Endothelial cell of umbilical vein (primary cell): ENCODE results near the gene ATOSA. TPM values are rescaled to one million over a fixed set of nuclear protein-coding genes. Genes with fewer than 3 reads are reported as not detected.

Source experiments
- BruUV-seq: library from RNA; stranded (reverse); fragments of 400-500 nt; replicated peaks from 2 replicates; lab custom pipeline; 2021; lab: Mats Ljungman, UMichigan
- CTCF ChIA-PET: fragments of 300-600, 350-600 bp; sonication (Branson Sonifier 250); formaldehyde crosslinking; loops from one replicate; lab custom pipeline; 2021; ENCODE audit warnings: antibody characterized with exemption, inconsistent platforms; lab: Charles Lee
- POLR2A ChIA-PET: fragments of 300-600, 350-600 bp; sonication (Branson Sonifier 250); formaldehyde crosslinking; loops from one replicate; lab custom pipeline; 2021; ENCODE audit warnings: antibody characterized with exemption, inconsistent platforms; lab: Charles Lee
- DNase-seq: peaks from one replicate; pipeline ENCODE4 v3.0.0-alpha.2; 2011; ENCODE audit warnings: low read depth, low spot score
- FAIRE-seq: peaks from 2 replicates; lab custom pipeline; 2011; peaks lifted over from hg19 to GRCh38; lab: Jason Lieb, UNC
- H2AFZ ChIP-seq: 2 replicates; pipeline ENCODE4 v1.6.0; 2012; ENCODE audit warnings: low read depth, low read length, control low read depth, inconsistent platforms
- H3K27ac ChIP-seq: 2 replicates; pipeline ENCODE4 v1.5.1; 2011; ENCODE audit warnings: low read depth, mild to moderate bottlenecking, control low read depth, low read length, moderate library complexity; ENCODE audit not compliant: insufficient read depth
- H3K27me3 ChIP-seq, 2 experiments: 2 replicates each; pipeline versions ENCODE4 v1.6.0 to v1.6.1; 2011; ENCODE audit warnings: low read length in 2 of 2, mixed read lengths in 1 of 2; ENCODE audit not compliant: control insufficient read depth in 2 of 2, insufficient read depth in 2 of 2
- H3K36me3 ChIP-seq, 2 experiments: 2 replicates in 1 of 2; 3 replicates in 1 of 2; pipeline ENCODE4 v1.5.1; 2011; ENCODE audit warnings: low read length in 2 of 2, mild to moderate bottlenecking in 1 of 2, moderate library complexity in 1 of 2; ENCODE audit not compliant: control insufficient read depth in 2 of 2, insufficient read depth in 2 of 2; ENCODE audit errors: extremely low read depth in 1 of 2
- H3K4me1 ChIP-seq: 3 replicates; pipeline ENCODE4 v1.5.1; 2011; ENCODE audit warnings: mild to moderate bottlenecking, low read length; ENCODE audit not compliant: control insufficient read depth, insufficient read depth; ENCODE audit errors: extremely low read depth
- H3K4me2 ChIP-seq: 2 replicates; pipeline ENCODE4 v1.6.1; 2011; ENCODE audit warnings: low read length, control low read depth, mixed read lengths; ENCODE audit not compliant: insufficient read depth
- H3K4me3 ChIP-seq, 3 experiments: fragments of 200-600 bp in 1 of 3; sonication (generic), shearing (Covaris generic) in 1 of 3; replicated peaks in 1 of 3; 2 replicates each; pipeline ENCODE4 v1.5.1; 2011 to 2016; ENCODE audit warnings: control low read depth in 3 of 3, low read length in 3 of 3, mild to moderate bottlenecking in 2 of 3, inconsistent platforms in 1 of 3, low read depth in 1 of 3, moderate library complexity in 1 of 3; ENCODE audit not compliant: insufficient read depth in 1 of 3
- H3K79me2 ChIP-seq: 2 replicates; pipeline ENCODE4 v1.6.0; 2012; ENCODE audit warnings: low read length, inconsistent platforms; ENCODE audit not compliant: control insufficient read depth, insufficient read depth
- H3K9ac ChIP-seq: replicated peaks from 2 replicates; pipeline ENCODE3; 2011; ENCODE audit warnings: low read length, control low read depth; ENCODE audit not compliant: insufficient read depth; ENCODE audit errors: extremely low read depth
- H3K9me1 ChIP-seq: replicated peaks from 3 replicates; pipeline ENCODE4 v1.6.0; 2011; ENCODE audit warnings: mild to moderate bottlenecking, low read length; ENCODE audit not compliant: control insufficient read depth, insufficient read depth; ENCODE audit errors: extremely low read depth
- H3K9me3 ChIP-seq: replicated peaks from 2 replicates; pipeline ENCODE4 v1.5.1; 2012; ENCODE audit warnings: low read length, inconsistent platforms; ENCODE audit not compliant: control insufficient read depth, insufficient read depth
- H4K20me1 ChIP-seq: replicated peaks from 2 replicates; pipeline ENCODE3; 2011; ENCODE audit warnings: mild to moderate bottlenecking, low read length; ENCODE audit not compliant: control insufficient read depth, insufficient read depth; ENCODE audit errors: extremely low read depth
- CTCF ChIP-seq, 2 donors: IDR thresholded peaks; 1 replicate in 1 of 2; 2 replicates in 1 of 2; pipeline ENCODE4 v1.5.1; 2011; ENCODE audit warnings: low read length in 2 of 2, mild to moderate bottlenecking in 2 of 2, moderate library complexity in 2 of 2, control low read depth in 1 of 2, inconsistent platforms in 1 of 2, low read depth in 1 of 2; ENCODE audit not compliant: insufficient read depth in 1 of 2; ENCODE audit errors: extremely low read depth in 1 of 2
- EZH2 ChIP-seq: IDR thresholded peaks from 2 replicates; pipeline ENCODE4 v1.6.1; 2012; ENCODE audit warnings: borderline replicate concordance, low read depth, mild to moderate bottlenecking, moderate library complexity, low read length, inconsistent platforms; ENCODE audit not compliant: severe bottlenecking
- FOS ChIP-seq: IDR thresholded peaks from 2 replicates; pipeline ENCODE4 v1.6.1; 2011; ENCODE audit warnings: mild to moderate bottlenecking, low read length, moderate library complexity, borderline replicate concordance; ENCODE audit not compliant: insufficient read depth
- GATA2 ChIP-seq: IDR thresholded peaks from 2 replicates; pipeline ENCODE4 v1.7.0; 2011; ENCODE audit warnings: low read depth, mild to moderate bottlenecking, moderate library complexity, mixed read lengths, low read length; ENCODE audit not compliant: insufficient read length, insufficient read depth
- JUN ChIP-seq: IDR thresholded peaks from 2 replicates; pipeline ENCODE4 v1.6.1; 2011; ENCODE audit warnings: borderline replicate concordance, low read depth; ENCODE audit not compliant: insufficient read length, insufficient read depth
- MAX ChIP-seq: IDR thresholded peaks from 2 replicates; pipeline ENCODE4 v1.6.1; 2011; ENCODE audit not compliant: insufficient read depth, insufficient read length
- MYC ChIP-seq: IDR thresholded peaks from one replicate; pipeline ENCODE4 v1.6.1; 2011; ENCODE audit warnings: mild to moderate bottlenecking, low read depth, low read length
- POLR2A ChIP-seq: IDR thresholded peaks from 2 replicates; pipeline ENCODE4 v1.6.1; 2012; ENCODE audit warnings: low read depth, mild to moderate bottlenecking, control low read depth, low read length
- POLR2AphosphoS5 ChIP-seq: IDR thresholded peaks from 2 replicates; pipeline ENCODE4 v1.6.1; 2012; ENCODE audit warnings: low read depth, mild to moderate bottlenecking, control low read depth, low read length, moderate library complexity; ENCODE audit not compliant: insufficient read depth
- dilution Hi-C: fragments of 300-500 bp; cut with MboI; formaldehyde crosslinking; loops from one replicate; pipeline ENCODE4 v1.15.0; 2019; ENCODE audit warnings: low sequenced_read_pairs; ENCODE audit not compliant: extremely low pct_ligation_motif_present
- intact Hi-C: fragments of 100-400 bp; cut with micrococcal nuclease; formaldehyde crosslinking; loops from one replicate; pipeline ENCODE4 v1.10.0; 2022
- polyA plus RNA-seq, 4 experiments: library from polyadenylated mRNA; depleted of rRNA in 3 of 4; stranded (reverse) in 3 of 4; unstranded in 1 of 4; fragments of >200 nt; gene quantifications; 2 replicates each; pipeline versions ENCODE4 v1.2.1 to v1.2.3, GENCODE V29; 2011 to 2012; ENCODE audit warnings: missing spikeins in 1 of 4
- total RNA-seq: library from RNA; stranded (reverse); gene quantifications from 2 replicates; pipeline ENCODE4 v1.2.3, GENCODE V29; 2021

Gene ATOSA
- total and polyA plus RNA-seq, 2 donors (not counting 3 experiments of a cell fraction or from before 2014, with no cell fraction given) = 19.4 to 41.1 TPM

- Histone ChIP-seq H3K4me1 (peaks cover 29% of the 10 kb centered on the region), H3K9ac (peak overlapping the region; percentile 14), H3K9me3 (no peaks in the 10 kb centered on the region), H3K4me3 (no peak overlapping the region), H3K36me3 (peaks cover 2% of the 10 kb centered on the region in 2 experiments), H3K27me3 (no peaks in the 10 kb centered on the region), H3K9me1 (no peaks in the 10 kb centered on the region), H4K20me1 (no peaks in the 10 kb centered on the region), H3K27ac (peak overlapping the region; percentile 40), H3K79me2 (no peaks in the 10 kb centered on the region), H2AFZ (no peak overlapping the region), H3K4me2 (peak overlapping the region; percentile 94)
- DNase-seq (peak; percentile 91), FAIRE-seq (peak; percentile 48)
- dilution Hi-C loops = no loop called here
- no TSS peak for BruUV-seq
- TF ChIP-seq MYC = no peak
- no peak for TF ChIP-seq POLR2AphosphoS5
- TF ChIP-seq MAX = no peak
- TF ChIP-seq GATA2 = no peak
- TF ChIP-seq JUN = peak; percentile 66
- TF ChIP-seq CTCF (IDR thresholded peaks at IDR 0.05; ENCODE audit: extremely low read depth in 1 of 2, insufficient read depth in 1 of 2, low read depth in 1 of 2, low read length in 2 of 2) = no peak
- no peak for TF ChIP-seq EZH2
- peak; percentile 33 for TF ChIP-seq FOS
- no peak for TF ChIP-seq POLR2A
- ChIA-PET CTCF (interaction anchor here (0.9 to 2.4 kb wide), 4 partner anchors 10 to 25 kb away, joined by 3 to 9 read pairs (median 3); partner anchors contain the start of gene ATOSA), POLR2A (no interaction called here)
- intact Hi-C loops = no loop called here
These were observed 25.7 kb downstream of the ATOSA start for GRCh38 chr15:52653431-52653964.
